Hippocampal formation (tissue), 2 donors: ENCODE results near the gene TANGO6.
"Not testable (repeated sequence)": the region's sequence is repeated elsewhere in the genome, so short reads cannot be mapped to it uniquely, and the experiment has no call there.

ENCODE experiments used
- DNase-seq, 2 donors: peaks; one replicate each; lab custom pipeline; 2025; lab: John Stamatoyannopoulos, UW

Gene TANGO6

DNA sequence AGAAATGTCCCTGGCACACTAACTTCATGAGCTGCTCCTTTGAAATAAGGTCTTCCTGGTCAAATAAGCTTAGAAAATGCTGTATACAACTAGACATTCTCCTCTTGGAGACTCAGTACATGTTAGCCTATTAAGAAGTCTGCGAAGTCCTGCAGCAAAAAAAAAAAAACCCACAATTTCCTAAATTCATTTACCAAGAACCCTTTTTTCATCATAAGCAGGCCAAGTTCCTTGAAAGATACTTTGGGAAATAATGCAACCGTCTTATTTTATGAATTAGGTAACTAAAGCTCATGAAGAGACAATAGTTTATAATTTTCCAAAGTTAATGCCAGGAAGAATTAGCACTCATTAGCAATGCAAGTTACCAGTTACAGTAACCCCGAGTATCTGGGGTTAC lies 213.1 kb downstream of the TANGO6 start:
- DNase-seq: no peak

GRCh38 chr16:69057400-69058378 lies 214.4 kb downstream of the TANGO6 start:
- DNase-seq: no peak

DNA sequence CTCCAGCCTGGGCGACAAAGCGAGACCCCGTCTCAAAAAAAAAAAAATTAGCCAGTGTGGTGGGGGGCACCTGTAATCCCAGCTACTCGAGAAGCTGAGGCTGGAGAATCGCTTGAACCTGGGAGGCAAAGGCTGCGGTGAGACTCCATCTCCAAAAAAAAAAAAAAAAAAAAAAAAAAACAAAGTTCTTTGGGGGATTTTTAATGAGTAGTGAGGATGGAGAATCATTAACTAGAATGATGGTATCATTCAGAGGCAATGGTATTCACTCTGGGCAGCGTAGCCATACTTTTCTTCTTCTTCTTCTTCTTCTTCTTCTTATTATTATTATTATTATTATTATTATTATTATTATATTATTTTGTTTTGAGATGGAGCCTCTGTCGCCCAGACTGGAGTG lies 220.2 kb downstream of the TANGO6 start:
- DNase-seq: not testable (repeated sequence)

GRCh38 chr16:69064124-69064763 lies 220.9 kb downstream of the TANGO6 start:
- no peak for DNase-seq

- DNase-seq: no peak
Measured at GRCh38 chr16:69064764-69065313, 221.5 kb downstream of the TANGO6 start.

DNA sequence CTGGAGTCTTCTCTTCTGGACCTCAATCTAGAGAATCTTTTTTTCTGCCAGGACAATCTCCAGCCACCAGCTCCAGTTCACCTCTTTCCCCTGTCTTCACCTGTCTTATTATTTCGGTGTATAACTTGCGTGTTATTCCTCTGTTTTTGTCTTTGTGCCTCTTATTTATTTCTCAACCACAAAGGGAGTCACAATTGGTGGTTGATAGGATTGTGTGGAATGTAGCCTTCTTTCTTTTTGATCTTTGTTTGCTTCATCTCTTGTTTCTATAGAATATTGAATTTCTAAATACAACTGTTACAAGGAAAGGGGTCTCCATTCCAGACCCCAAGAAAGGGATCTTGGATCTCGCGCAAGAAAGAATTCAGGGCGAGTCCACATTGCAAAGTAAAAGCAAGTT lies 226.2 kb downstream of the TANGO6 start:
- no peak for DNase-seq

GRCh38 chr16:69071036-69071435 lies 227.7 kb downstream of the TANGO6 start:
- no peak for DNase-seq

- no peak for DNase-seq
Measured at GRCh38 chr16:69072640-69072974, 229.3 kb downstream of the TANGO6 start.

- DNase-seq: no peak
Measured at GRCh38 chr16:69073181-69073702, 229.9 kb downstream of the TANGO6 start.

GRCh38 chr16:69077251-69077650 lies 233.9 kb downstream of the TANGO6 start:
- DNase-seq: no peak

DNA sequence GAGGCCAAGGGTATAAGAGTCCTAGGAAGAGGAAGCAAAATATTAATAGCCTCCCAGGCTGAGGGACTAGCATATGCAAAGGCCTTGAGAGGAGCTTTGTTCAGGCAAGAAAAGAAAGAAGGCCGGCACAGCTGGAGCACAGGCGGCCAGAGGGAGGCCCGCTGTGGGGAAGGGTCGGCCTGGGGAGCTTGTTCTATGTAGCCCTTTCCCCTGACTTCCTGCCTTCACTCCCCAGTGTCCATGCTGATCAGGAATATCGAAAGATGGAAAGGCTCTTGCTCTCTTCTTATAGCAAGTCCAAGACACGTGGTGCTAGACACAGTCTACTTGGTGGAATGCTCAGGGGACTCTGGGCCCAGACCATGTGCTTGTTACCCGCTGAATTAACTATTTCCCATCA lies 234.7 kb downstream of the TANGO6 start:
- no peak for DNase-seq

GRCh38 chr16:69079697-69080096 lies 236.4 kb downstream of the TANGO6 start:
- no peak for DNase-seq

- DNase-seq: no peak
Measured at GRCh38 chr16:69083306-69083941, 240.1 kb downstream of the TANGO6 start.

DNA sequence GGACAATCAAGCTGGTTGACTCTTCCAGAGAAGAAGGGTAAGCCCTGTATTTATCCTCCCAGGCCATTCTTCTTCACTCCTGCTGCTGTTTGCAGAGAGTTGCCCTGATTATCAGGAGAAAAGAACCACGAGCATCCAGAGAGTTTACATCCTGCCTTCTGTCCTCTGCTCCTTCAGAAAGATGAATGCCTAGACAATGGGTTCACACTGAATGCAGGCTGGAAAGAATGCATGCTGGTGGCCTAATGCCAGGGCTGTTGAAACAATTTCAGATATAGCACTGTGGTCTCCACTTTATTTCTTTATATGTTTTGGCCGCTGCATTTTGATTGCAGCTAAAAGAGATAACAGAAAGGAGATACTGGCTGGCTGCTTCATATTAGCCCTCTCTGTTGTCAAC lies 241.0 kb downstream of the TANGO6 start:
- DNase-seq: no peak

DNA sequence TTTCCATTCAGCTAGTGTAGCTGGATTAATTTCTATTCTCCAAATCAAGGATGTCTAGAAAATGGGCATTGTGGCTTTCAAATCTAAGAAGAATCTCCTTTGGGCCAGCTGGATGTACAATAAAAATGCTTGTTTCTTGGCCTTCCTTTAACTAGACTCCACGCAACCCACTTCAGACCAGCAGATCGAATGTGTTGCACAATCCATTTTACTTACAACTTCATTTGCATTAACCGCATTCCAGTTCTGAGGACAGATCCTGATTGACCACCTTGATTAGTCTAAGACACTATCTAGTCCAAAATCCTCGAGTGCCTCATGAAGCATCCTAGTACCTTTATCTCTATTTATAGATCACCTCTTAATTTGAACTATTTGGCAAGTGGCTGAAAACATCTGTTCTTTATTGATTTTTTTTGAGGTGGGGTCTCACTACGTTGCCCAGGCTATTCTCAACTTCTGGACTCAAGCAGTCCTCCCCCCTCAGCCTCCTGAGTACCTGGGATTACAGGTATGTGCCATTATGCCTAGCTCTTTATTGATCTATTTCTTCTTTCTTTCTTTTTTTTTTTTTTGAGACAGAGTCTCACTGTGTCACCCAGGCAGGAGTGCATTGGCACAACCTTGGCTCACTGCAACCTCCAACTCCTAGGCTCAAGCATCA lies 241.8 kb downstream of the TANGO6 start:
- DNase-seq: no peak

- DNase-seq: no peak
Measured at GRCh38 chr16:69087161-69087581, 243.8 kb downstream of the TANGO6 start.

GRCh38 chr16:69088684-69089083 lies 245.4 kb downstream of the TANGO6 start:
- no peak for DNase-seq

DNA sequence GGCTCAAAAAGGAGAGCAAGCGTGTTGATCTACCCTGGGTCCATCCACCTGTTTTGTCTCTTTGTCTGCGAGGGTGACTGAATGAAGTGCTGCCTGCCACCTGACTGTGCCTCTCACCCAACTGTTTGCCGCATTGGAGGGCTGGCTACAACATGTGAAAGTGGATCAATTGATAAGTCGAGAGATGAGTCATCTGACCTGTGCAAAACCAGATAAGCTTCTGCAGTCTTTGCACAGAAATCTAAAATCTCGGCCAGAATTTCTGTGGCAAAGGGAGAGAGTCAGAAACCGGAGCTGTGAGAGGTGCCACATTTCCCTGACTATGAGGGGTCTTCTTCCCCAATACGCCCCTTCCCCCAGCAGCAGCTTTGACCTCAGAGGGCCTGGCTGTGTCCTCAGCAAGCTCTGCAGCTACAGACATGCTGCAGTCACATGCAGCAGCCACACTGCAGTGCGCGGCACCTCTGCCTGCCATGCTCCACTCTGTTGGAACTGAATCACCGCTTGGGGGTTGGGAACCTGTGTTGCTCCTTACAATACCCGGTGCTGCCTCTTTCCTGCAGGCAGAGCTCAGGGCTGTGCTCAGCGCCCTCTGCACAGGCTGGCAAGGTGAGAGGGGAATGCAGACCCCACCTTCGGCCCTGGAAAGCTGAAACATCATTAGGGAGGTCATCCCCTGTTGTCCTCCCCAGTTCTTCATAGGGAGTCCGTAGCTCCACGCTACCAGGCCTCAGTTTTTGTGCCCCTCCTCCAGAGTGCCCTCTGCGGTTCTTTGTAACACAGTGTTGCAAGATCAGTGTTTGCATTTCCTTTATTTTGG lies 246.0 kb downstream of the TANGO6 start:
- DNase-seq: no peak

DNA sequence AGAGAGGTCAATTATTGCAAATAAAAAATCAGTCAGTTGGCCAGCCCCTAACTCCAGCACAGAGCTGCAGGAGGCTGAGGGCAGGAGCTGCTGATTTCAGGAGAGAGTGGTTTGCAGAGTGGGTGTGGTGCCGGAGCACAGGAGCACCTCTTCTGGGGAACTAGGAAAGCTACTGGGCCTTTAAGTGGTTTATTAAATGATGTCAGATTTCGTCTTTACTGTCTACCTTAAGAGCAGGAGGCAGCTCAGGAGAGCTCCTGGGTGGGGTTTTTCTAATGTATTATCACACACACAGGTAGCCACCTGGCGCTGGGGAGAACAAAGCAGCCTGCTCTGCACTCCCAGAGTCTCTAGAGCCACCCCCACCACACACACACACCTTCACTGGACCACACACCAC lies 250.6 kb downstream of the TANGO6 start:
- no peak for DNase-seq

DNA sequence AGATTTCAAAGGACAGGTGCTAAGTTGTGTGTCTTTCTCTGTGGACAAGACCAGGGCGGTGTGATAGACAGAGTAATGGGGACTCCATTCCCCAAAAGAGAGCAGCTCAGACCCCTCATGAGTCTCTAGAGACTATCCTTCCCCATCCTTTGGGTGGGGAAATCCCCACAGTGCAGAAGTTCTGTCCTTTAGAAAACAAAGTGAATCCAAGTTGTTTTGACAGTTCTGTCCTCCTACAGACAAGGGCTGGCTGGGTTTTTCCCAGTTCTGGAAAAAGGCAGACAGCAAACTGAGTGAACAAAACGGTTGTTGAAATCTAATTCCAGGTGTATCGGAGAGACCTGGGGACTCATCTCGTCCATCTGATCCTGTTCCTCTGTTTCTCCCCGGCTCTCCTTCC lies 251.2 kb downstream of the TANGO6 start:
- DNase-seq: no peak

- no peak for DNase-seq
Measured at GRCh38 chr16:69095193-69095592, 251.9 kb downstream of the TANGO6 start.
